Spinal cord (tissue), 10 donors: ENCODE measurements around the gene SH2B3. TPM values are rescaled to one million over a fixed set of nuclear protein-coding genes. Genes with fewer than 3 reads are reported as not detected.

Experiments used
- DNase-seq, 6 donors: peaks; one replicate each; pipeline versions ENCODE4 v3.0.0 to v3.0.0-alpha.2; 2013 to 2015; ENCODE audit warnings: low spot score in 6 of 6, low read depth in 4 of 6
- H3K27ac ChIP-seq: one replicate; pipeline ENCODE4 v1.5.1; 2013; ENCODE audit warnings: low read depth, low read length, control low read depth
- H3K27me3 ChIP-seq: one replicate; pipeline ENCODE4 v1.6.1; 2013; ENCODE audit warnings: low read length; ENCODE audit not compliant: control insufficient read depth, insufficient read depth
- H3K36me3 ChIP-seq: one replicate; pipeline ENCODE4 v1.6.1; 2013; ENCODE audit warnings: low read length; ENCODE audit not compliant: control insufficient read depth, insufficient read depth
- H3K4me1 ChIP-seq: one replicate; pipeline ENCODE4 v1.6.1; 2013; ENCODE audit warnings: low read length; ENCODE audit not compliant: control insufficient read depth, insufficient read depth
- H3K4me3 ChIP-seq: one replicate; pipeline ENCODE4 v1.5.1; 2013; ENCODE audit warnings: low read depth, low read length, control low read depth
- H3K9me3 ChIP-seq: one replicate; pipeline ENCODE4 v1.6.1; 2013; ENCODE audit warnings: low read length; ENCODE audit not compliant: control insufficient read depth, insufficient read depth
- WGBS: methylation state at CpG from one replicate; pipeline ENCODE4 v1.1.5; 2013; ENCODE audit warnings: missing lambda C conversion rate; ENCODE audit not compliant: insufficient coverage; 5-methylcytosine and 5-hydroxymethylcytosine counted together
- polyA plus RNA-seq, 2 donors: library from polyadenylated mRNA; unstranded; fragments of 120-200 nt; gene quantifications; one replicate each; pipeline ENCODE4 v1.2.1, GENCODE V29; 2013; ENCODE audit not compliant: insufficient read length in 2 of 2
- total RNA-seq, 2 donors: library from RNA; depleted of rRNA in 1 of 2; stranded (reverse); fragments of 120-200 nt in 1 of 2; fragments of >200 nt in 1 of 2; gene quantifications; one replicate each; pipeline versions ENCODE4 v1.2.3 to v1.2.4, GENCODE V29; 2013 to 2014
- donor health status: healthy.

SH2B3 gene
- total and polyA plus RNA-seq, 4 donors = 8.0 to 13.7 (median 11.3) TPM

GRCh38 chr12:111440631-111441030 is 34.9 kb downstream of the SH2B3 start:
- DNase-seq = no peak
- Histone ChIP-seq H3K36me3 (peaks cover 67% of the 10 kb centered on the region), H3K4me1 (peaks cover 51% of the 10 kb centered on the region), H3K27ac (no peak overlapping the region), H3K4me3 (no peak overlapping the region), H3K27me3 (no peaks in the 10 kb centered on the region), H3K9me3 (no peaks in the 10 kb centered on the region)
- 100% methylated on average over 1 of the region's 3 CpGs for WGBS

GRCh38 chr12:111441107-111441928 is 35.6 kb downstream of the SH2B3 start:
- Histone ChIP-seq H3K9me3 (no peaks in the 10 kb centered on the region), H3K4me1 (peaks cover 51% of the 10 kb centered on the region), H3K4me3 (no peak overlapping the region), H3K27ac (no peak overlapping the region), H3K27me3 (no peaks in the 10 kb centered on the region), H3K36me3 (peaks cover 69% of the 10 kb centered on the region)
- DNase-seq = no peak
- WGBS = no CpG with 5 or more reads among the region's 7 CpGs

- Histone ChIP-seq H3K27ac (no peak overlapping the region), H3K36me3 (peaks cover 74% of the 10 kb centered on the region), H3K4me1 (peaks cover 48% of the 10 kb centered on the region), H3K9me3 (no peaks in the 10 kb centered on the region), H3K27me3 (no peaks in the 10 kb centered on the region), H3K4me3 (no peak overlapping the region)
- 94% methylated on average over 10 of the region's 10 CpGs for WGBS
- DNase-seq = no peak
These were observed 36.8 kb downstream of the SH2B3 start for GRCh38 chr12:111442301-111443045.

GRCh38 chr12:111443086-111443485 is 37.4 kb downstream of the SH2B3 start:
- H3K36me3 ChIP-seq = peaks cover 77% of the 10 kb centered on the region
- 89% methylated on average over 6 of the region's 7 CpGs for WGBS

GRCh38 chr12:111443586-111443985 is 37.9 kb downstream of the SH2B3 start:
- 93% methylated on average over 6 of the region's 7 CpGs for WGBS
- Histone ChIP-seq H3K27ac (no peak overlapping the region), H3K9me3 (no peaks in the 10 kb centered on the region), H3K4me1 (peaks cover 48% of the 10 kb centered on the region), H3K4me3 (no peak overlapping the region), H3K36me3 (peaks cover 79% of the 10 kb centered on the region), H3K27me3 (no peaks in the 10 kb centered on the region)
- DNase-seq = no peak

More at GRCh38 chr12:111443086-111443485, 37.4 kb downstream of the SH2B3 start:
- peaks cover 48% of the 10 kb centered on the region for H3K4me1 ChIP-seq
- H3K27me3 ChIP-seq = no peaks in the 10 kb centered on the region
- no peak overlapping the region for H3K4me3 ChIP-seq
- DNase-seq = no peak
- no peaks in the 10 kb centered on the region for H3K9me3 ChIP-seq
- no peak overlapping the region for H3K27ac ChIP-seq

GRCh38 chr12:111444314-111444924 is 38.7 kb downstream of the SH2B3 start:
- Histone ChIP-seq H3K4me1 (peaks cover 49% of the 10 kb centered on the region), H3K27ac (no peak overlapping the region), H3K36me3 (peaks cover 77% of the 10 kb centered on the region), H3K27me3 (no peaks in the 10 kb centered on the region), H3K9me3 (no peaks in the 10 kb centered on the region), H3K4me3 (no peak overlapping the region)
- DNase-seq = no peak
- WGBS = 91% methylated on average over 6 of the region's 8 CpGs

GRCh38 chr12:111444925-111445725 is 39.4 kb downstream of the SH2B3 start:
- peaks cover 74% of the 10 kb centered on the region for H3K36me3 ChIP-seq
- H3K27me3 ChIP-seq = no peaks in the 10 kb centered on the region
- 91% methylated on average over 9 of the region's 11 CpGs for WGBS
- H3K27ac ChIP-seq = no peak overlapping the region
- H3K9me3 ChIP-seq = no peaks in the 10 kb centered on the region
- peak in 1 of 6 donors; percentile 47 for DNase-seq
- no peak overlapping the region for H3K4me3 ChIP-seq
- peaks cover 50% of the 10 kb centered on the region for H3K4me1 ChIP-seq

- H3K4me1 ChIP-seq = peaks cover 51% of the 10 kb centered on the region
- H3K36me3 ChIP-seq = peaks cover 78% of the 10 kb centered on the region
- peak in 1 of 6 donors; percentile 33 for DNase-seq
- peak overlapping the region; percentile 11 for H3K27ac ChIP-seq
- no peak overlapping the region for H3K4me3 ChIP-seq
- H3K9me3 ChIP-seq = no peaks in the 10 kb centered on the region
- WGBS = 52% methylated on average over 5 of the region's 6 CpGs
- H3K27me3 ChIP-seq = no peaks in the 10 kb centered on the region
These were observed 40.2 kb downstream of the SH2B3 start for GRCh38 chr12:111445726-111446581.
